ENCODE measurements around the gene FAR2.

DNA sequence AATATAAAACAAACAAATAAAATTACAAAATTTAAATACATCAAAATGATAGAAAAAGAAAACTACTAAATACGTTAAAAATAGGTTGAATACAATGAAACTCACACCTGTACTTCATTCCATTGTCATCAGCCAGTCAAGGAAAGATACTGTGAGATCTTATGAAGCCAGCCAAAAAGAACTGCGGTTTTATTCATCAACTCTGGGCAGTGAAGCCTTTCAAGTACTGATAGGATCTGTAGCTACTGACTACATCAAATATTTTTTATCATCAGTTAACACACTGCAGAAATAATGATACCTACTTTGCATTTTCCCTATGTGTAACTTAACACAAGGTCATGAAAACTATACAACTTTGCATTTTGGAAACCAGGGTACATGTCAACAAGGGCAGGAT, 46.3 kb upstream of the FAR2 start:
- TF ChIP-seq, protein P1, sequence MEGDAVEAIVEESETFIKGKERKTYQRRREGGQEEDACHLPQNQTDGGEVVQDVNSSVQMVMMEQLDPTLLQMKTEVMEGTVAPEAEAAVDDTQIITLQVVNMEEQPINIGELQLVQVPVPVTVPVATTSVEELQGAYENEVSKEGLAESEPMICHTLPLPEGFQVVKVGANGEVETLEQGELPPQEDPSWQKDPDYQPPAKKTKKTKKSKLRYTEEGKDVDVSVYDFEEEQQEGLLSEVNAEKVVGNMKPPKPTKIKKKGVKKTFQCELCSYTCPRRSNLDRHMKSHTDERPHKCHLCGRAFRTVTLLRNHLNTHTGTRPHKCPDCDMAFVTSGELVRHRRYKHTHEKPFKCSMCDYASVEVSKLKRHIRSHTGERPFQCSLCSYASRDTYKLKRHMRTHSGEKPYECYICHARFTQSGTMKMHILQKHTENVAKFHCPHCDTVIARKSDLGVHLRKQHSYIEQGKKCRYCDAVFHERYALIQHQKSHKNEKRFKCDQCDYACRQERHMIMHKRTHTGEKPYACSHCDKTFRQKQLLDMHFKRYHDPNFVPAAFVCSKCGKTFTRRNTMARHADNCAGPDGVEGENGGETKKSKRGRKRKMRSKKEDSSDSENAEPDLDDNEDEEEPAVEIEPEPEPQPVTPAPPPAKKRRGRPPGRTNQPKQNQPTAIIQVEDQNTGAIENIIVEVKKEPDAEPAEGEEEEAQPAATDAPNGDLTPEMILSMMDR (conservative IDR thresholded peaks at IDR 0.05): no peak
- TF ChIP-seq ZFX (IDR thresholded peaks at IDR 0.05): no peak
